ENCODE data around the gene VAV2. TPM values are rescaled to one million over a fixed set of nuclear protein-coding genes. Genes with fewer than 3 reads are reported as not detected.

VAV2 gene
- total RNA-seq, 4 donors from 2014 or later: 10.3 to 20.1 (median 13.1) TPM

DNA sequence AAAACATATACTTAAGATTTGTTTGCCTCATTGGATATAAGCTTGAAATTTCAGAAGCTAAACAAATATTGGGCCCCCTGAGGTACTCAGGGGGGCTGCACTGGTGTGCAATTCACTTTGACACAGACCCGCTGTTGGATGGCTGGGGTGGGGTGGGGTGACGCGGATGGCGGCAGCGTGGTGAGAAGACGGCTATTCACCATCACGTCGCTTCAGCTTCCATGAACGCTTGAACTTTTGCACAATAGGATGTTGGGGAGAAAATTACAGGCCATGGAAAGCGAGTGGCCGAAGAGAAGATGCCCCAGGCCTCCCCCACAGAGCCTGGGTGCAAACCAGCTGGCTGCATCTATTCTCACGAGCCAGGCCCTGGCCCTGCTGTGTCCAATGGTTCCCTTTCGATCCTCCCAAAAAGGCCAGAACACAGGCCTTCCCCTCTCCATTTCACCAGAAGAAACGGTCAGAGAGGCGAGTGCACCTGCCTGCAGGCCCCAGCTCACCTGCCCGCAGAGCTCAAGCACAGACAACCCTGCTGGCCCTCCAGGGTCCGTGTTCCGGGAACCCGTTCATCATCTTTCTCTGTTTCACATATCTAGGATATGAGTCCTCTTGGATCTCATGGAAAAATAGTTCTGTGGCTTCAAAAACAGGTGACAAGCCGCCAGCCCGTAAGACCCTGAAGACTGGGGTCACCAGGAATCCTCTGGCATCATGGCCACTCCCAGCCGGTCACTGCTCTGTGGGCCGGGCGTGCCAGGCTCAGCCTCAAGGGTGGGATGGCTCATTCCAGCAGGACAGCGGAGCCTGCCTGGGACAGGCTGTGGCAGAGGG lies 207.2 kb downstream of the VAV2 start:
- Histone ChIP-seq H3K4me1 (peaks cover 3 to 31% (median 26%) of the 10 kb centered on the region in 4 donors), H3K27ac (no peak overlapping the region), H3K4me3 (no peak overlapping the region), H3K9me3 (no peaks in the 10 kb centered on the region), H3K27me3 (no peaks in the 10 kb centered on the region), H3K36me3 (peaks cover 0 to 64% (median 0%) of the 10 kb centered on the region in 3 donors)
- TF ChIP-seq, protein P1, sequence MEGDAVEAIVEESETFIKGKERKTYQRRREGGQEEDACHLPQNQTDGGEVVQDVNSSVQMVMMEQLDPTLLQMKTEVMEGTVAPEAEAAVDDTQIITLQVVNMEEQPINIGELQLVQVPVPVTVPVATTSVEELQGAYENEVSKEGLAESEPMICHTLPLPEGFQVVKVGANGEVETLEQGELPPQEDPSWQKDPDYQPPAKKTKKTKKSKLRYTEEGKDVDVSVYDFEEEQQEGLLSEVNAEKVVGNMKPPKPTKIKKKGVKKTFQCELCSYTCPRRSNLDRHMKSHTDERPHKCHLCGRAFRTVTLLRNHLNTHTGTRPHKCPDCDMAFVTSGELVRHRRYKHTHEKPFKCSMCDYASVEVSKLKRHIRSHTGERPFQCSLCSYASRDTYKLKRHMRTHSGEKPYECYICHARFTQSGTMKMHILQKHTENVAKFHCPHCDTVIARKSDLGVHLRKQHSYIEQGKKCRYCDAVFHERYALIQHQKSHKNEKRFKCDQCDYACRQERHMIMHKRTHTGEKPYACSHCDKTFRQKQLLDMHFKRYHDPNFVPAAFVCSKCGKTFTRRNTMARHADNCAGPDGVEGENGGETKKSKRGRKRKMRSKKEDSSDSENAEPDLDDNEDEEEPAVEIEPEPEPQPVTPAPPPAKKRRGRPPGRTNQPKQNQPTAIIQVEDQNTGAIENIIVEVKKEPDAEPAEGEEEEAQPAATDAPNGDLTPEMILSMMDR (IDR thresholded peaks at IDR 0.05): no peak
- no peak for TF ChIP-seq POLR2A (IDR thresholded peaks at IDR 0.05)
- TF ChIP-seq EP300 (IDR thresholded peaks at IDR 0.05): no peak
- DNase-seq (ENCODE audit: low spot score in 2 of 2): no peak
- 92 to 93% methylated on average over 25 of the region's 25 CpGs for WGBS, 2 donors

DNA sequence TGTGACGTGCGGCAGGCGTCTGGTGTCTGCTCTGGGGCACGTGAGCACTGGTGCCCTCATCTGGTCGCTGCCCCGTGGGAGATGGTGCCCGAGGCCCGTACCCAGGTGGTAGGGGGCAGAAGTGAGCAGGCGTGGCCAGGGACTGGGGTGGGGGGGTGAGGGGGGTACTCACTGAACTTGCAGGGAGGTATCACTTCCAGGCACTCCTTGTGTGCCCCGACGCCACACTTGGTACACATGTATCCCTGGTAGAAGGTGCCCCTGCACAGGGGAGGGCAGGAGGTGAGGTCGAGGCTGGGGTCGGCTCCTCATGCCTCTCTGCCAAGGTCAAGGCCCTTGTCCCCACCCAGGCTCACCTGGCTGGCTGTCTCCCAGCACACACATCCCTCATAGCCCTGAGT lies 208.8 kb downstream of the VAV2 start:
- Histone ChIP-seq H3K4me3 (no peak overlapping the region), H3K4me1 (peaks cover 3 to 15% (median 13%) of the 10 kb centered on the region in 4 donors), H3K36me3 (peaks cover 0 to 72% (median 0%) of the 10 kb centered on the region in 3 donors), H3K27ac (no peak overlapping the region), H3K27me3 (no peaks in the 10 kb centered on the region), H3K9me3 (no peaks in the 10 kb centered on the region)
- WGBS, 2 donors: 82 to 86% methylated on average over 6 to 13 of the region's 13 CpGs
- DNase-seq (ENCODE audit: low spot score in 2 of 2): no peak
- TF ChIP-seq, protein P1 (IDR thresholded peaks at IDR 0.05): no peak
- TF ChIP-seq EP300 (IDR thresholded peaks at IDR 0.05): no peak
- TF ChIP-seq POLR2A (IDR thresholded peaks at IDR 0.05): no peak

DNA sequence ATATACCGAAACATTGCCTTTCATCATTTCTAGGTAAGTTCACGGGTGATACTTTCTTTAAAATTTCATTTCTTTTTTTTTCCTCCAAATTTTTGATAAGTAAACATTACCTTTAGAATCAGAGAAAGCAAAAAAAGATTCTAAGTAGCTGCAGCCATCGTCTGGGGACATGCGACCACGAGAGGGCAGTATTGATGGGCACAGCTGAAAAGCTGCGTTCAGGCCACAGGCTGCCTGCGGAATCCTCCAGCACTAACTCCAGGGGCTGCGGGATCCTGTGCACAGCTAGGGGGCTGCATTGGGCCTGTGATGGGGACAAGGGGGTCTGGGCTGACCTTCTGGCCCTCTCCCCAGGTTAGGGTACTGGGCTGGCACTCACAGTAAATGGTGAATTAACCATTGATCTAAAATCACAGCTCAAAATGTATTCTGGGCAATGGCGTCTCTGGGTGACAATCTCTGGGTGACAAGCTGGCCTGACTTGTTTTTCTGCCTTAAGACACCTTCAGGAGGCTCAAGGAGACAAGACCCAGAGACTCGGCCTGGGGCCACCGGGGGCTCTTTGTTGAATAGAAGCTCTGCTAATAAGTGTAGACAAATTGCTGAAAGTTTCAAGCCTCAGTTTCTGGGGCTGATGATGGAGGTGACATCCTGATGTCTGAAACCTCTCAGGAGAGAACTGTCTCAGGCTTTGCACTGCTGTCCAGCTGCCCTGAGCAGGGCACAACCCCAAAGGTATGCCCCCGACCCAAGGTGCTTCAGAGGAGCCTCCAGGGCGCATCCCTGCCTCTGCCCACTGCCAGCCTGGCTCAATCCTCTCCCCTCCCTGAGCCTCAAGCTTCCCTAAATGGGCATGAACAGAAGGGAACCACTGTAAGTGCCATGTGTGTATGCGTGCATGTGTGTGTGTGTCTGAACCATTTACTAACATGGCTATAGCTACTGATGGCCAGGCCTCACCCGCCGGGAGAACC lies 209.7 kb downstream of the VAV2 start:
- WGBS, 2 donors: 50 to 56% methylated on average over 16 of the region's 16 CpGs
- no peaks in the 10 kb centered on the region for H3K27me3 ChIP-seq
- H3K27ac ChIP-seq: no peak overlapping the region
- H3K9me3 ChIP-seq: no peaks in the 10 kb centered on the region
- peaks cover 0 to 6% (median 4%) of the 10 kb centered on the region in 4 donors for H3K4me1 ChIP-seq
- TF ChIP-seq POLR2A (IDR thresholded peaks at IDR 0.05): no peak
- TF ChIP-seq, protein P1 (IDR thresholded peaks at IDR 0.05): peak; percentile 65 to 80 (median 71)
- no peak overlapping the region for H3K4me3 ChIP-seq
- peaks cover 0 to 81% (median 0%) of the 10 kb centered on the region in 3 donors for H3K36me3 ChIP-seq
- peak; percentile 55 to 76 for DNase-seq (ENCODE audit: low spot score in 2 of 2)

DNA sequence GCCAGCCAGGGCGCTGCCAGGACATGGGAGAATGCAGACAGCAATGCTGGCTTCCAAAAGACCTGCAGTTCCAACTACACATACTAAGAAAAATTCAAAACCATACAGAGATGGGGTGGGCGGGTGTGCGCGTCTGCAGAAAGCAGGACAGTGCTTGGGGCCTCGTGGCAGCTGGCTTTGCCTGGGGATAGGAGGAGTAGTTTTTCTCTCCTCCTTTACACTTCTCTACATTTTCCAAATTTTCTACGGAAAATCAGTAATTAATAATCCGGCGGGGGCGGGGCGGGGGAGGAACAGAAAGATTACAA lies 210.3 kb downstream of the VAV2 start:
- no peak for DNase-seq (ENCODE audit: low spot score in 2 of 2)
- Histone ChIP-seq H3K27ac (no peak overlapping the region), H3K4me1 (no peaks in the 10 kb centered on the region), H3K36me3 (peaks cover 0 to 88% (median 0%) of the 10 kb centered on the region in 3 donors), H3K4me3 (no peak overlapping the region), H3K27me3 (no peaks in the 10 kb centered on the region), H3K9me3 (no peaks in the 10 kb centered on the region)
- 86 to 88% methylated on average over 10 of the region's 10 CpGs for WGBS, 2 donors
- TF ChIP-seq, protein P1 (IDR thresholded peaks at IDR 0.05): no peak
- no peak for TF ChIP-seq EP300 (IDR thresholded peaks at IDR 0.05)
- TF ChIP-seq POLR2A (IDR thresholded peaks at IDR 0.05): no peak

Measured in tibial nerve (tissue), 4 donors.